H1 (cell line): ENCODE data around the gene SAFB2. TPM values are rescaled to one million over a fixed set of nuclear protein-coding genes. Genes with fewer than 3 reads are reported as not detected.

Experiments used
- BACH1 ChIP-seq: IDR thresholded peaks from 2 replicates; pipeline ENCODE4 v1.6.1; 2012; ENCODE audit warnings: low read length, improper control_type of control experiment
- CEBPB ChIP-seq: IDR thresholded peaks from 2 replicates; pipeline ENCODE4 v1.6.1; 2012; ENCODE audit warnings: low read depth, low read length
- JUN ChIP-seq: IDR thresholded peaks from 2 replicates; pipeline ENCODE4 v1.6.1; 2011; ENCODE audit warnings: low read depth, mild to moderate bottlenecking, improper control_type of control experiment, low read length
- KDM1A ChIP-seq: fragments of 200-600, 300-600 bp; sonication (generic); IDR thresholded peaks from 2 replicates; pipeline ENCODE4 v1.7.1; 2016; ENCODE audit warnings: mild to moderate bottlenecking, low read length, borderline replicate concordance
- PHF8 ChIP-seq: fragments of 200-600 bp; sonication (generic); conservative IDR thresholded peaks from 2 replicates; pipeline ENCODE4 v1.7.1; 2012; ENCODE audit warnings: low read depth, mild to moderate bottlenecking, inconsistent platforms, low read length, moderate library complexity
- RAD21 ChIP-seq, 2 experiments: IDR thresholded peaks in 1 of 2; conservative IDR thresholded peaks in 1 of 2; 2 replicates each; pipeline ENCODE4 v1.6.1; 2011; ENCODE audit warnings: low read depth in 2 of 2, low read length in 2 of 2, improper control_type of control experiment in 1 of 2, inconsistent platforms in 1 of 2, mild to moderate bottlenecking in 1 of 2, moderate library complexity in 1 of 2
- RNF2 ChIP-seq: fragments of 200-900, 300-1000 bp; sonication (generic); IDR thresholded peaks from 2 replicates; pipeline ENCODE4 v1.7.1; 2016; ENCODE audit warnings: borderline replicate concordance, low read depth, mild to moderate bottlenecking, antibody characterized with exemption, low read length; ENCODE audit not compliant: poor library complexity, severe bottlenecking; ENCODE audit errors: missing control alignments
- TEAD4 ChIP-seq: IDR thresholded peaks from 2 replicates; pipeline ENCODE4 v1.6.1; 2012; ENCODE audit warnings: low read depth, low read length, inconsistent platforms, mixed read lengths
- polyA plus RNA-seq, 7 experiments: library from polyadenylated mRNA; depleted of rRNA in 3 of 7; stranded (reverse) in 5 of 7; unstranded in 2 of 7; fragments of >200 nt in 5 of 7; fragments of 200-250 nt in 2 of 7; gene quantifications; 1 replicate in 5 of 7; 2 replicates in 1 of 7; 4 replicates in 1 of 7; pipeline versions ENCODE4 v1.2.1 to v1.2.3, GENCODE V29; 2011 to 2013; ENCODE audit warnings: missing spikeins in 2 of 7, mixed read lengths in 2 of 7
- total RNA-seq: library from RNA; stranded (reverse); fragmentation: NEBNext Ultra II Directional; extraction: Animal tissue kit (Norgen Biotek cat#: 25700); gene quantifications from 2 replicates; pipeline ENCODE4 v1.2.1, GENCODE V29; 2021
- TF ChIP-seq, protein P1 (sequence below): IDR thresholded peaks from 2 replicates; pipeline ENCODE4 v1.6.1; 2012; ENCODE audit warnings: low read length, inconsistent platforms

The SAFB2 gene
- total and polyA plus RNA-seq, 2 of the 8 experiments (the other 6 are each of a cell fraction or from before 2014, with no cell fraction given) = 14.8 to 63.8 TPM

DNA sequence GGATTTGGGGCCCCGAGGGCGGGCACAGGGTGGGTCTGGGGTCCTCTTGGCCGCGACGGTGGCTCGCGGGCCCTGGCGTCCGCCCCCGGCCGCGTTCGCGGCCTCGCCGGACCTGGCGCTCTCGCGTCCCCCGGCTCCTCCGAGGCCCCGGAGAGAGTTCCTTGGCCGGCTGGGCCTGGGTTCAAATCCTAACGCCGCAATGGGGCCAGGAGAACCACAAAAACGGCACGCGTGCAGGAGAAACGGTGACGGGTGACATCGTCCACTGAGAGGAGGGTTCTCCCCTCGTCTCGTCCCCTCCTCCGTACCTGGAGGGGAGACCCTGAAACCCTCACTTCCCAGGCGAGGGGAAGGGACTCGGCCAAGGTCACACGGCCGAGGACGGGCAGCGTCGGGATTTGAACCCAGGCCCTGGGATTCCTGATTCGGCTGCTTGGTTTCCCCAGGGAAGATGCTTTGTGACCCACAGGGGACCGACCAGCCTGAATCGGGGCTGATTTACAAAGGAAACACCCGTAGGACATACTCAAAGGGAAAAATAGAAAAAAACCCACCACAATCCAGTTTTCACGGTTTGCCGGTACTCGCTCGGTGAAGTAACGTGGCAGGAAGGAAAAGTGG, 931 bp upstream of the SAFB2 start (continued):
- TF ChIP-seq, protein P1, sequence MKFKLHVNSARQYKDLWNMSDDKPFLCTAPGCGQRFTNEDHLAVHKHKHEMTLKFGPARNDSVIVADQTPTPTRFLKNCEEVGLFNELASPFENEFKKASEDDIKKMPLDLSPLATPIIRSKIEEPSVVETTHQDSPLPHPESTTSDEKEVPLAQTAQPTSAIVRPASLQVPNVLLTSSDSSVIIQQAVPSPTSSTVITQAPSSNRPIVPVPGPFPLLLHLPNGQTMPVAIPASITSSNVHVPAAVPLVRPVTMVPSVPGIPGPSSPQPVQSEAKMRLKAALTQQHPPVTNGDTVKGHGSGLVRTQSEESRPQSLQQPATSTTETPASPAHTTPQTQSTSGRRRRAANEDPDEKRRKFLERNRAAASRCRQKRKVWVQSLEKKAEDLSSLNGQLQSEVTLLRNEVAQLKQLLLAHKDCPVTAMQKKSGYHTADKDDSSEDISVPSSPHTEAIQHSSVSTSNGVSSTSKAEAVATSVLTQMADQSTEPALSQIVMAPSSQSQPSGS = no peak
- TF ChIP-seq JUN (no peak), BACH1 (no peak), CEBPB (no peak), KDM1A (peak; percentile 95), PHF8 (no peak), TEAD4 (no peak), RNF2 (no peak), RAD21 (IDR thresholded peaks at IDR 0.05 in 1 of 2, conservative IDR thresholded peaks at IDR 0.05 in 1 of 2; ENCODE audit: low read depth in 2 of 2, low read length in 2 of 2) (no peak)
